HG02588 (cell line): ENCODE results near the gene KL.
A peak's percentile ranks its signal among the peaks of the same experiment; 100 is the strongest.

ENCODE experiments used
- ATAC-seq: cut with Tn5 transposase; IDR thresholded peaks from one replicate; pipeline ENCODE4 v1.9.1; 2021; ENCODE audit warnings: mild to moderate bottlenecking, moderate library complexity; ENCODE audit not compliant: unreplicated experiment

Gene KL

GRCh38 chr13:33109271-33109697, 93.1 kb downstream of the KL start:
- ATAC-seq = no peak

DNA sequence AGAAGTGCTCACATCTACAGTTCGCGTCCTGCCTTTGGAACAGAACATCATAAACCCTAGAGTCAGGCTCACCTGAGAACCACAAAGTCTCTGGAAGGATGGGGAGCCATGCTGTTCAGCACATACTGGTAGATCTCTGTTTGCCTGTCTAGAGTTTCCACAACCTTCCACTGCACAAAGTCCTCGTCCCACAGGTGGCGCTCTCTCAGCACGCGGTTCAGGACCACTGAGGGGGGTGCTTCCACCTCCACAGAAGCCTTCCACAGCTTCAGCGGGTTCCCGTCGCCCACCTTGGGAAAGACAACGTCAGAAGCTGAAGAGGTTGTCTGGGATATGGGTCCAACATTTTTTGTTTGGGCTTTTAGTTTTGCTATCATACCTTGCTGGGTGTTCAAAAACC, 93.6 kb downstream of the KL start:
- ATAC-seq = no peak

DNA sequence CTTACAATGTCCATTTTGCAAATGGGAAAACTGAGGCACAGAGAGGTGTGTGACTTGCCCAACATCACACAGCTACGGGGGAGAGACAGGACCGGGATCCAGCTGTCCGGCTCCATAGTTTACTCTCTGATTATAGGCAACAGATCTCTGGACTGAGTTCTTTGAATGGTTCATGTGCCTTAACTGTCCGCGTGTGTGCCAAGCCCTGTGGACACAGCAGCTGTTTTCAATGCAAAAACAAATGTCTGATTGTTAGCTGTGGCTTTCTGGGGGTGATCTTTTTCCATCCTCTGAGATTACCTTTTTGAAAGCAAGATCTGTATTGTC, 94.1 kb downstream of the KL start:
- ATAC-seq = no peak

- peak; percentile 35 for ATAC-seq
Measured at GRCh38 chr13:33110713-33111413, 94.6 kb downstream of the KL start.

GRCh38 chr13:33111414-33112110, 95.3 kb downstream of the KL start:
- peak; percentile 5 for ATAC-seq

DNA sequence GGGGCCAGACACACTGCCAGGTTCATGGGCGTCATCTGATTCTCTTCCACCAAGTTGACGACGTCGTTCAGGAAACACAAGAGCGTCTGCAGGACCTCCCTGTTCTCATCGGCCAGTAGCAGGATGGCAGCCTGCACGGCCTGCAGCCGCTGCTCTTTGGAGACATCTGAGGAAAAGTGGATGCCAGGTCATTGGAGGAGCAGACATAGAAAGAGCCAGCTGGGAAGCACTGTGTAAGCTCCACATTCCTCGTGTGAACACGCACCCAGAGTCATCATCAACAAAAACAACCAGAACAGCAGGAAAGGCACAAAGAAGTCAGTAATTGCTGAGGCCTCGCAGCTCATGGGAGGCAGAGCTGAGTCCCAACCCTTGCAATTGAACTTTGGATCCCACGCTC, 96.5 kb downstream of the KL start:
- no peak for ATAC-seq

GRCh38 chr13:33114146-33114545, 97.9 kb downstream of the KL start:
- ATAC-seq = no peak

- ATAC-seq = no peak
Measured at GRCh38 chr13:33115274-33115673, 99.1 kb downstream of the KL start.
